B cell (primary cell): ENCODE measurements around the gene MYO1E. TPM values are rescaled to one million over a fixed set of nuclear protein-coding genes. Genes with fewer than 3 reads are reported as not detected.

Experiments used
- ATAC-seq: fragments of 200-7000 bp; cut with Tn5 transposase; one replicate; pipeline ENCODE4 v1.10.0; 2021; ENCODE audit warnings: low read depth, mild to moderate bottlenecking, moderate number of reproducible peaks, moderate library complexity
- CTCF ChIA-PET: fragments of 350-600 bp; sonication (Branson Sonifier 250); formaldehyde crosslinking; loops from one replicate; lab custom pipeline; 2021; ENCODE audit warnings: antibody characterized with exemption, inconsistent platforms; lab: Charles Lee
- POLR2A ChIA-PET: fragments of 350-600 bp; sonication (Branson Sonifier 250); formaldehyde crosslinking; loops from one replicate; lab custom pipeline; 2021; ENCODE audit warnings: antibody characterized with exemption; lab: Charles Lee
- DNase-seq: peaks from one replicate; pipeline ENCODE4 v3.0.0; 2013
- H2AFZ ChIP-seq: 2 replicates; pipeline ENCODE4 v1.6.1; 2012; ENCODE audit warnings: mild to moderate bottlenecking, low read depth, low read length; ENCODE audit not compliant: insufficient read depth, poor library complexity, severe bottlenecking
- H3K27ac ChIP-seq, 2 donors: 1 replicate in 1 of 2; 2 replicates in 1 of 2; pipeline ENCODE4 v1.5.1; 2012 to 2013; ENCODE audit warnings: low read length in 2 of 2, mild to moderate bottlenecking in 2 of 2, moderate library complexity in 1 of 2
- H3K27me3 ChIP-seq, 4 experiments: fragments of 200-600 bp in 1 of 4; sonication (generic) in 1 of 4; replicated peaks in 1 of 4; 1 replicate in 2 of 4; 2 replicates in 2 of 4; pipeline versions ENCODE4 v1.6.1 to v1.7.0; 2013 to 2016; ENCODE audit warnings: low read length in 3 of 4, mild to moderate bottlenecking in 2 of 4, mixed read lengths in 1 of 4, moderate library complexity in 1 of 4; ENCODE audit not compliant: insufficient read depth in 4 of 4, control insufficient read depth in 3 of 4; ENCODE audit errors: control extremely low read depth in 1 of 4
- H3K36me3 ChIP-seq, 2 experiments: replicated peaks in 1 of 2; 1 replicate in 1 of 2; 2 replicates in 1 of 2; pipeline versions ENCODE4 v1.6.1 to v1.7.1; 2013; ENCODE audit warnings: low read length in 1 of 2; ENCODE audit not compliant: insufficient read depth in 2 of 2, control insufficient read depth in 1 of 2; ENCODE audit errors: control extremely low read depth in 1 of 2, extremely low read depth in 1 of 2
- H3K4me1 ChIP-seq, 2 donors: fragments of 200-600 bp in 1 of 2; sonication (generic) in 1 of 2; 1 replicate in 1 of 2; 2 replicates in 1 of 2; pipeline versions ENCODE4 v1.5.1 to v1.6.1; 2013 to 2017; ENCODE audit warnings: low read length in 2 of 2; ENCODE audit not compliant: control insufficient read depth in 2 of 2, insufficient read depth in 2 of 2
- H3K4me2 ChIP-seq: replicated peaks from 2 replicates; pipeline ENCODE3; 2012; ENCODE audit warnings: mild to moderate bottlenecking, low read depth, low read length; ENCODE audit not compliant: poor library complexity, severe bottlenecking
- H3K4me3 ChIP-seq, 5 experiments: fragments of 200-600 bp in 1 of 5; sonication (generic) in 1 of 5; 1 replicate in 3 of 5; 2 replicates in 2 of 5; pipeline versions ENCODE4 v1.5.1 to v1.7.0; 2011 to 2016; ENCODE audit warnings: low read length in 4 of 5, mild to moderate bottlenecking in 4 of 5, low read depth in 2 of 5, control low read depth in 1 of 5, moderate library complexity in 1 of 5; ENCODE audit not compliant: insufficient read depth in 1 of 5; ENCODE audit errors: control extremely low read depth in 1 of 5, extremely low read depth in 1 of 5
- H3K79me2 ChIP-seq: fragments of 200-600 bp; sonication (generic); one replicate; pipeline ENCODE4 v1.6.0; 2016; ENCODE audit warnings: low read length; ENCODE audit not compliant: control insufficient read depth, insufficient read depth
- H3K9ac ChIP-seq: fragments of 200-600 bp; sonication (generic); 2 replicates; pipeline ENCODE4 v1.6.1; 2017; ENCODE audit warnings: mild to moderate bottlenecking, low read length, moderate library complexity
- H3K9me3 ChIP-seq, 3 donors: one replicate each; pipeline versions ENCODE4 v1.6.1 to v1.7.1; 2013; ENCODE audit warnings: low read length in 2 of 3; ENCODE audit not compliant: control insufficient read depth in 2 of 3, insufficient read depth in 1 of 3; ENCODE audit errors: control extremely low read depth in 1 of 3
- H4K20me1 ChIP-seq: 2 replicates; pipeline ENCODE4 v1.6.0; 2012; ENCODE audit warnings: mild to moderate bottlenecking, low read length; ENCODE audit not compliant: insufficient read depth, control insufficient read depth, poor library complexity, severe bottlenecking
- H3K27ac Mint-ChIP-seq: one replicate; pipeline ENCODE4 v1.8.0; 2021; ENCODE audit warnings: mixed read lengths
- H3K27me3 Mint-ChIP-seq: one replicate; pipeline ENCODE4 v1.8.0; 2021; ENCODE audit warnings: mixed read lengths
- H3K4me1 Mint-ChIP-seq: one replicate; pipeline ENCODE4 v1.8.0; 2021; ENCODE audit warnings: mixed read lengths
- H3K4me3 Mint-ChIP-seq: one replicate; pipeline ENCODE4 v1.8.0; 2021; ENCODE audit warnings: mixed read lengths
- H3K9me3 Mint-ChIP-seq: one replicate; pipeline ENCODE4 v1.8.0; 2022; ENCODE audit warnings: mixed read lengths; ENCODE audit not compliant: insufficient read depth
- EZH2 ChIP-seq: IDR thresholded peaks from 2 replicates; pipeline ENCODE4 v1.6.1; 2012; ENCODE audit warnings: borderline replicate concordance, low read depth, mild to moderate bottlenecking, moderate library complexity, low read length; ENCODE audit not compliant: insufficient read depth, poor library complexity, severe bottlenecking
- WGBS: methylation state at CpG from one replicate; pipeline ENCODE4 v1.1.5; 2013; ENCODE audit warnings: missing lambda C conversion rate; ENCODE audit not compliant: insufficient coverage; 5-methylcytosine and 5-hydroxymethylcytosine counted together
- intact Hi-C: fragments of 100-400 bp; cut with micrococcal nuclease; formaldehyde crosslinking; loops from one replicate; pipeline ENCODE4 v1.10.0; 2022
- polyA plus RNA-seq: library from polyadenylated mRNA; depleted of rRNA; stranded (reverse); fragments of >200 nt; gene quantifications from 2 replicates; pipeline ENCODE4 v1.2.3, GENCODE V29; 2012
- total RNA-seq, 2 donors: library from RNA; stranded (reverse); fragments of 120-200 nt in 1 of 2; gene quantifications; 1 replicate in 1 of 2; 2 replicates in 1 of 2; pipeline versions ENCODE4 v1.2.3 to v1.2.4, GENCODE V29; 2013 to 2022
- TF ChIP-seq, protein P1 (sequence below): fragments of 200-600 bp; IDR thresholded peaks from one replicate; pipeline ENCODE4 v1.8.0; 2022; ENCODE audit warnings: antibody characterized with exemption, mild to moderate bottlenecking

MYO1E gene
- total and polyA plus RNA-seq, 2 donors (not counting 1 experiment from before 2014, with no cell fraction given), result 11.9 to 100.0 TPM

DNA sequence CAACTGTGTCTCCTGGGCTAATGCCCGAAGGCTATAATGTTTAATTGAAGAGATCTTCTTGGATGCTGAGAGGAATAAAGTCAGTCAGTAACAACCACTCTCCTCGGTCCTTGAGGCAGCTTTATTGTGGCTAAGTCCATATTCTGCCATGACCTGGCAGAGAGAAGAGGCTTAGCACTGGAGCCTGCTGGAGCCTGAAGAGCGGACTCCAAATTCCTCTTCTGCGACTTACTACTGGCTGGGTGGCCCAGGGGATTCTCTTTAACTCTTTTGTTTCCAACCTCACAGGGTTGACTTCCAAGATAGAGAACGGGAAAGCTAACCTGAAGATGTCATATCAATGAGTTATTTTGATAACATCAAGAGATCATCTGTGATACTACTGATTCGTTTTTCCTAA lies 71.1 kb downstream of the MYO1E start:
- Histone ChIP-seq H3K27ac (peak overlapping the region in 1 of 2 donors; percentile 78), H2AFZ (no peak overlapping the region), H3K79me2 (peaks cover 77% of the 10 kb centered on the region), H3K4me1 (peaks cover 64 to 75% of the 10 kb centered on the region in 2 donors), H3K4me2 (peak overlapping the region; percentile 69), H3K4me3 (no peak overlapping the region), H3K9ac (no peak overlapping the region), H3K9me3 (no peaks in the 10 kb centered on the region), H3K36me3 (no peaks in the 10 kb centered on the region), H4K20me1 (peaks cover 8% of the 10 kb centered on the region), H3K27me3 (no peaks in the 10 kb centered on the region)
- ChIA-PET POLR2A (no interaction called here), CTCF (interaction anchor here (4.6 kb wide), 1 partner anchor 55 kb away, joined by 23 read pairs; no protein-coding TSS in a partner anchor)
- Mint-ChIP-seq H3K4me1 (peaks cover 79% of the 10 kb centered on the region), H3K4me3 (peak overlapping the region; percentile 71), H3K27me3 (no peaks in the 10 kb centered on the region), H3K27ac (peak overlapping the region; percentile 82), H3K9me3 (no peaks in the 10 kb centered on the region)
- intact Hi-C loops, result loop anchor here (5.0 to 10.0 kb wide), 3 partner anchors 53 to 221 kb away; no protein-coding TSS in a partner anchor
- TF ChIP-seq EZH2, result no peak
- TF ChIP-seq, protein P1, sequence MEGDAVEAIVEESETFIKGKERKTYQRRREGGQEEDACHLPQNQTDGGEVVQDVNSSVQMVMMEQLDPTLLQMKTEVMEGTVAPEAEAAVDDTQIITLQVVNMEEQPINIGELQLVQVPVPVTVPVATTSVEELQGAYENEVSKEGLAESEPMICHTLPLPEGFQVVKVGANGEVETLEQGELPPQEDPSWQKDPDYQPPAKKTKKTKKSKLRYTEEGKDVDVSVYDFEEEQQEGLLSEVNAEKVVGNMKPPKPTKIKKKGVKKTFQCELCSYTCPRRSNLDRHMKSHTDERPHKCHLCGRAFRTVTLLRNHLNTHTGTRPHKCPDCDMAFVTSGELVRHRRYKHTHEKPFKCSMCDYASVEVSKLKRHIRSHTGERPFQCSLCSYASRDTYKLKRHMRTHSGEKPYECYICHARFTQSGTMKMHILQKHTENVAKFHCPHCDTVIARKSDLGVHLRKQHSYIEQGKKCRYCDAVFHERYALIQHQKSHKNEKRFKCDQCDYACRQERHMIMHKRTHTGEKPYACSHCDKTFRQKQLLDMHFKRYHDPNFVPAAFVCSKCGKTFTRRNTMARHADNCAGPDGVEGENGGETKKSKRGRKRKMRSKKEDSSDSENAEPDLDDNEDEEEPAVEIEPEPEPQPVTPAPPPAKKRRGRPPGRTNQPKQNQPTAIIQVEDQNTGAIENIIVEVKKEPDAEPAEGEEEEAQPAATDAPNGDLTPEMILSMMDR, result no peak
- ATAC-seq, result no peak
- 100% methylated on average over 1 of the region's 6 CpGs for WGBS
- DNase-seq, result no peak

DNA sequence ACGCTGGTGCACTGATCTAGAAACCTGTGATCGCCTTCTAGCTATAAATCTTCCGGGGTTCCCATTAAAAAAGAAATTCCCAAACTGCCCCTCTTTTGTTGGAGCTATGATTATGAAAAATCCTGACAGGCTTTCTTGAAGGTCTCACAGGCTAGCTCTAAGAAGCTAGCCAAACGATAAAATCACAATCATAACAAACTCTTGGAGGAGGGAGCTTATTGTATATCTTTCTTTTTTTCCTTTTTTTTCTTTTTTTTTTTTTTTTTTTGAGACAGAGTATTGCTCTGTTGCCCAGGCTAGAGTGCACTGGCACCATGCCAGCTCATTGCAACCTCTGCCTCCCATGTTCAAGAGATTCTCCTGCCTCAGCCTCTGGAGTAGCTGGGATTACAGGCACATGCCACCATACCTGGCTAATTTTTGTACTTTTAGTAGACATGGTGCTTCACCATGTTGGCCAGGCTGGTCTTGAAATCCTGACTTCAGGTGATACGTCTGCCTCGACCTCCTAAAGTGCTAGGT lies 72.0 kb downstream of the MYO1E start:
- Histone ChIP-seq H3K27me3 (no peaks in the 10 kb centered on the region), H3K36me3 (no peaks in the 10 kb centered on the region), H3K9me3 (no peaks in the 10 kb centered on the region), H3K79me2 (peaks cover 77% of the 10 kb centered on the region), H3K4me3 (peak overlapping the region in 4 of 5 experiments; percentile 16 to 33 (median 26)), H3K27ac (peak overlapping the region; percentile 62 to 78), H4K20me1 (peaks cover 16% of the 10 kb centered on the region), H2AFZ (no peak overlapping the region), H3K4me2 (peak overlapping the region; percentile 69), H3K9ac (no peak overlapping the region), H3K4me1 (peaks cover 69 to 84% of the 10 kb centered on the region in 2 donors)
- ATAC-seq (no peak), DNase-seq (no peak)
- Mint-ChIP-seq H3K27ac (peak overlapping the region; percentile 82), H3K4me1 (peaks cover 82% of the 10 kb centered on the region), H3K4me3 (peak overlapping the region; percentile 71), H3K27me3 (no peaks in the 10 kb centered on the region), H3K9me3 (no peaks in the 10 kb centered on the region)
- intact Hi-C loops, result loop anchor here (1.0 to 10.0 kb wide), 7 partner anchors 28 to 222 kb away; no protein-coding TSS in a partner anchor
- 40% methylated on average over 1 of the region's 6 CpGs for WGBS
- TF ChIP-seq, protein P1, result no peak
- TF ChIP-seq EZH2, result no peak
- POLR2A ChIA-PET, result interaction anchor here (0.6 to 1.1 kb wide), 8 partner anchors 16 to 182 kb away, joined by 3 to 8 read pairs (median 3); no protein-coding TSS in a partner anchor
- CTCF ChIA-PET, result interaction anchor here (0.7 to 4.6 kb wide), 13 partner anchors 14 to 320 kb away, joined by 3 to 23 read pairs (median 4); partner anchors contain the start of gene FAM81A
